ENCODE data around the gene GALNT10.
A peak's percentile ranks its signal among the peaks of the same experiment; 100 is the strongest.

Gene GALNT10

GRCh38 chr5:154179846-154180710 lies 10.5 kb upstream of the GALNT10 start:
- Histone ChIP-seq H3K36me3 (ENCODE audit: control insufficient read depth, insufficient read depth, low read length) (no peaks in the 10 kb centered on the region), H3K27me3 (ENCODE audit: control insufficient read depth, insufficient read depth, low read length) (no peaks in the 10 kb centered on the region), H3K4me1 (ENCODE audit: control insufficient read depth, insufficient read depth, low read length) (peaks cover 11% of the 10 kb centered on the region; the same call in 1 of the 2 replicates), H3K27ac (ENCODE audit: low read depth, low read length) (no peak overlapping the region), H3K9me3 (ENCODE audit: control insufficient read depth, insufficient read depth, low read length) (no peaks in the 10 kb centered on the region), H3K9ac (ENCODE audit: low read depth, low read length) (no peak overlapping the region), H3K4me3 (ENCODE audit: low read depth, low read length) (no peak overlapping the region)

- Histone ChIP-seq H3K27ac (ENCODE audit: low read depth, low read length) (no peak overlapping the region), H3K4me3 (ENCODE audit: low read depth, low read length) (no peak overlapping the region), H3K36me3 (ENCODE audit: control insufficient read depth, insufficient read depth, low read length) (no peaks in the 10 kb centered on the region), H3K27me3 (ENCODE audit: control insufficient read depth, insufficient read depth, low read length) (no peaks in the 10 kb centered on the region; the same call in 1 of the 2 replicates), H3K9me3 (ENCODE audit: control insufficient read depth, insufficient read depth, low read length) (no peaks in the 10 kb centered on the region), H3K4me1 (ENCODE audit: control insufficient read depth, insufficient read depth, low read length) (peaks cover 11% of the 10 kb centered on the region; the same call in 1 of the 2 replicates), H3K9ac (ENCODE audit: low read depth, low read length) (no peak overlapping the region)
These were observed 9.4 kb upstream of the GALNT10 start for GRCh38 chr5:154181161-154181560.

- peaks cover 49% of the 10 kb centered on the region for H3K27me3 ChIP-seq (ENCODE audit: control insufficient read depth, insufficient read depth, low read length)
- peak overlapping the region; percentile 75 for H3K4me3 ChIP-seq (ENCODE audit: low read depth, low read length)
- no peaks in the 10 kb centered on the region for H3K36me3 ChIP-seq (ENCODE audit: control insufficient read depth, insufficient read depth, low read length)
- no peaks in the 10 kb centered on the region for H3K9me3 ChIP-seq (ENCODE audit: control insufficient read depth, insufficient read depth, low read length)
- H3K9ac ChIP-seq (ENCODE audit: low read depth, low read length): no peak overlapping the region
- peaks cover 28% of the 10 kb centered on the region for H3K4me1 ChIP-seq (ENCODE audit: control insufficient read depth, insufficient read depth, low read length)
- H3K27ac ChIP-seq (ENCODE audit: low read depth, low read length): no peak overlapping the region
These were observed 1.2 kb upstream of the GALNT10 start for GRCh38 chr5:154189256-154189818.

GRCh38 chr5:154189819-154190594 lies 526 bp upstream of the GALNT10 start:
- H3K9me3 ChIP-seq (ENCODE audit: control insufficient read depth, insufficient read depth, low read length): no peaks in the 10 kb centered on the region
- H3K4me1 ChIP-seq (ENCODE audit: control insufficient read depth, insufficient read depth, low read length): peaks cover 35% of the 10 kb centered on the region
- H3K27me3 ChIP-seq (ENCODE audit: control insufficient read depth, insufficient read depth, low read length): peaks cover 49% of the 10 kb centered on the region
- peak overlapping the region; percentile 75 for H3K4me3 ChIP-seq (ENCODE audit: low read depth, low read length)
- no peak overlapping the region for H3K27ac ChIP-seq (ENCODE audit: low read depth, low read length)
- H3K36me3 ChIP-seq (ENCODE audit: control insufficient read depth, insufficient read depth, low read length): no peaks in the 10 kb centered on the region
- no peak overlapping the region; the same call in 1 of the 2 replicates for H3K9ac ChIP-seq (ENCODE audit: low read depth, low read length)

GRCh38 chr5:154191467-154192261 lies 1.1 kb downstream of the GALNT10 start:
- no peaks in the 10 kb centered on the region for H3K9me3 ChIP-seq (ENCODE audit: control insufficient read depth, insufficient read depth, low read length)
- H3K9ac ChIP-seq (ENCODE audit: low read depth, low read length): no peak overlapping the region
- H3K27me3 ChIP-seq (ENCODE audit: control insufficient read depth, insufficient read depth, low read length): peaks cover 45% of the 10 kb centered on the region
- peaks cover 39% of the 10 kb centered on the region for H3K4me1 ChIP-seq (ENCODE audit: control insufficient read depth, insufficient read depth, low read length)
- no peak overlapping the region for H3K27ac ChIP-seq (ENCODE audit: low read depth, low read length)
- H3K36me3 ChIP-seq (ENCODE audit: control insufficient read depth, insufficient read depth, low read length): no peaks in the 10 kb centered on the region
- H3K4me3 ChIP-seq (ENCODE audit: low read depth, low read length): peak overlapping the region; percentile 18

GRCh38 chr5:154193283-154193682 lies 2.8 kb downstream of the GALNT10 start:
- Histone ChIP-seq H3K9me3 (ENCODE audit: control insufficient read depth, insufficient read depth, low read length) (no peaks in the 10 kb centered on the region), H3K27me3 (ENCODE audit: control insufficient read depth, insufficient read depth, low read length) (peaks cover 34% of the 10 kb centered on the region), H3K27ac (ENCODE audit: low read depth, low read length) (no peak overlapping the region), H3K36me3 (ENCODE audit: control insufficient read depth, insufficient read depth, low read length) (peaks cover 3% of the 10 kb centered on the region; the same call in 1 of the 2 replicates), H3K4me3 (ENCODE audit: low read depth, low read length) (no peak overlapping the region), H3K9ac (ENCODE audit: low read depth, low read length) (no peak overlapping the region), H3K4me1 (ENCODE audit: control insufficient read depth, insufficient read depth, low read length) (peaks cover 49% of the 10 kb centered on the region)

GRCh38 chr5:154193701-154194121 lies 3.2 kb downstream of the GALNT10 start:
- no peaks in the 10 kb centered on the region for H3K9me3 ChIP-seq (ENCODE audit: control insufficient read depth, insufficient read depth, low read length)
- peaks cover 31% of the 10 kb centered on the region for H3K27me3 ChIP-seq (ENCODE audit: control insufficient read depth, insufficient read depth, low read length)
- no peak overlapping the region for H3K4me3 ChIP-seq (ENCODE audit: low read depth, low read length)
- H3K27ac ChIP-seq (ENCODE audit: low read depth, low read length): no peak overlapping the region
- peaks cover 49% of the 10 kb centered on the region for H3K4me1 ChIP-seq (ENCODE audit: control insufficient read depth, insufficient read depth, low read length)
- H3K9ac ChIP-seq (ENCODE audit: low read depth, low read length): no peak overlapping the region
- H3K36me3 ChIP-seq (ENCODE audit: control insufficient read depth, insufficient read depth, low read length): peaks cover 3% of the 10 kb centered on the region; the same call in 1 of the 2 replicates

- Histone ChIP-seq H3K4me1 (ENCODE audit: control insufficient read depth, insufficient read depth, low read length) (peaks cover 41% of the 10 kb centered on the region), H3K9ac (ENCODE audit: low read depth, low read length) (no peak overlapping the region), H3K9me3 (ENCODE audit: control insufficient read depth, insufficient read depth, low read length) (no peaks in the 10 kb centered on the region), H3K27ac (ENCODE audit: low read depth, low read length) (no peak overlapping the region), H3K27me3 (ENCODE audit: control insufficient read depth, insufficient read depth, low read length) (peaks cover 21% of the 10 kb centered on the region), H3K4me3 (ENCODE audit: low read depth, low read length) (no peak overlapping the region; the same call in 1 of the 2 replicates), H3K36me3 (ENCODE audit: control insufficient read depth, insufficient read depth, low read length) (peaks cover 3% of the 10 kb centered on the region; the same call in 1 of the 2 replicates)
These were observed 4.1 kb downstream of the GALNT10 start for GRCh38 chr5:154194345-154195329.

DNA sequence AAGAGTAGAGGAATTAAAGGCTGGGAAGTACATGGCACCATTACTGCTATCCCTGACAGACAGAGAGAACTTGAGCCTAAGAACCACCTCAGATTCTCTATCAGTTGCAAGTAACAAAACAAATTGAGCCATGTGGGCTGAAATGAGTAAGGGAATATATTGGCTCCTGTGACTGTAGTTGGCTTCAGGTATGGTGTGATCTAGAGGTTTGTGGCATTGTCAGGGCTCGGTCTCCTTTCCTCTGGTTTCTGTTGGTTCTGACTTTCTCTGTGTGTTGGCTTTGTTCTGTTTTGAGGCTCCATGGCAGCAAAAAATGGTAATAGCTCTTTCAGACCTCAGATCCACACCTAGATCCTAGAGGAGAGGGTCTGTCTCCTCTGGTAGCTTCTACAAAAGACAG lies 5.7 kb downstream of the GALNT10 start:
- Histone ChIP-seq H3K27ac (ENCODE audit: low read depth, low read length) (no peak overlapping the region), H3K9me3 (ENCODE audit: control insufficient read depth, insufficient read depth, low read length) (no peaks in the 10 kb centered on the region), H3K36me3 (ENCODE audit: control insufficient read depth, insufficient read depth, low read length) (peaks cover 3% of the 10 kb centered on the region; the same call in 1 of the 2 replicates), H3K4me1 (ENCODE audit: control insufficient read depth, insufficient read depth, low read length) (peaks cover 40% of the 10 kb centered on the region), H3K9ac (ENCODE audit: low read depth, low read length) (no peak overlapping the region), H3K4me3 (ENCODE audit: low read depth, low read length) (no peak overlapping the region), H3K27me3 (ENCODE audit: control insufficient read depth, insufficient read depth, low read length) (peaks cover 13% of the 10 kb centered on the region)
